ENCODE measurements around the gene SMCO1.
"Not testable (repeated sequence)": the region's sequence is repeated elsewhere in the genome, so short reads cannot be mapped to it uniquely, and the experiment has no call there.

SMCO1 gene

DNA sequence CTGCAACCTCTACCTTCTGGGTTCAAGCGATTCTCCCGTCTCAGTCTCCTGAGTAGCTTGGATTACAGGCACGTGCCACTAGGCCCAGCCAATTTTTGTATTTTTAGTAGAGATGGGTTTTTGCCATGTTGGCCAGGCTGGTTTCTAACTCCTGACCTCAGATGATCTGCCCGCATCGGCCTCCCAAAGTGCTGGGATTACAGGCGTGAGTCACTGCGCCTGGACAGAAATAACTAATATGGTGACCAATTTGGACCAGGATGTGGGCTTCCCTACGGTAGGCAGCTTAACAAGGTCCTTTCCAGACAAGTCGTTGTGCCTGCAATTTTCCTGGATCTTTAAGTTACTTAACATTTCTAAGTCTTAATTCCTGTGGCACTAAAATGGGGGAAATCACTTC is 38.4 kb upstream of the SMCO1 start:
- H3K4me3 ChIP-seq (ENCODE audit: low read depth, low read length): no peak overlapping the region
- TF ChIP-seq, protein P1, sequence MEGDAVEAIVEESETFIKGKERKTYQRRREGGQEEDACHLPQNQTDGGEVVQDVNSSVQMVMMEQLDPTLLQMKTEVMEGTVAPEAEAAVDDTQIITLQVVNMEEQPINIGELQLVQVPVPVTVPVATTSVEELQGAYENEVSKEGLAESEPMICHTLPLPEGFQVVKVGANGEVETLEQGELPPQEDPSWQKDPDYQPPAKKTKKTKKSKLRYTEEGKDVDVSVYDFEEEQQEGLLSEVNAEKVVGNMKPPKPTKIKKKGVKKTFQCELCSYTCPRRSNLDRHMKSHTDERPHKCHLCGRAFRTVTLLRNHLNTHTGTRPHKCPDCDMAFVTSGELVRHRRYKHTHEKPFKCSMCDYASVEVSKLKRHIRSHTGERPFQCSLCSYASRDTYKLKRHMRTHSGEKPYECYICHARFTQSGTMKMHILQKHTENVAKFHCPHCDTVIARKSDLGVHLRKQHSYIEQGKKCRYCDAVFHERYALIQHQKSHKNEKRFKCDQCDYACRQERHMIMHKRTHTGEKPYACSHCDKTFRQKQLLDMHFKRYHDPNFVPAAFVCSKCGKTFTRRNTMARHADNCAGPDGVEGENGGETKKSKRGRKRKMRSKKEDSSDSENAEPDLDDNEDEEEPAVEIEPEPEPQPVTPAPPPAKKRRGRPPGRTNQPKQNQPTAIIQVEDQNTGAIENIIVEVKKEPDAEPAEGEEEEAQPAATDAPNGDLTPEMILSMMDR (IDR thresholded peaks at IDR 0.05; ENCODE audit: borderline replicate concordance, insufficient read depth, low read depth, low read length): no peak

DNA sequence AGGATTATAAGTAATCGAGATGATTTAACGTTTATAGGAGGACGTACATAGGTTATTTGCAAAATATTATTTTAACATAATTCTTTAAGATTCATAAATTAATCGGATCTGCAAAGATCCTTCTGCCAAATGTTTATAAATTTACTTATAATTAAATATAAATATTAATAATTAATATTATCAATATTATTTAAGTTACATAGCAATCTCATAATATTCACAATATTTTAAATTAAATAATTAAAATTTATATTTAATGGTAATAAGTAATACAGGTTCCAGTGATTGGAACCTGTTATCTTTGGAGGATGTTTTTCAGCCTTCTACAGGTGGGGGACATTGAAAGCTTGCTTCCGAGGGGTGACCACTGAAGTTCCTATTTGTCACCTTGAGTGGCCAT is 37.1 kb upstream of the SMCO1 start:
- H3K4me3 ChIP-seq (ENCODE audit: low read depth, low read length): no peak overlapping the region
- TF ChIP-seq, protein P1 (IDR thresholded peaks at IDR 0.05; ENCODE audit: borderline replicate concordance, insufficient read depth, low read depth, low read length): no peak

DNA sequence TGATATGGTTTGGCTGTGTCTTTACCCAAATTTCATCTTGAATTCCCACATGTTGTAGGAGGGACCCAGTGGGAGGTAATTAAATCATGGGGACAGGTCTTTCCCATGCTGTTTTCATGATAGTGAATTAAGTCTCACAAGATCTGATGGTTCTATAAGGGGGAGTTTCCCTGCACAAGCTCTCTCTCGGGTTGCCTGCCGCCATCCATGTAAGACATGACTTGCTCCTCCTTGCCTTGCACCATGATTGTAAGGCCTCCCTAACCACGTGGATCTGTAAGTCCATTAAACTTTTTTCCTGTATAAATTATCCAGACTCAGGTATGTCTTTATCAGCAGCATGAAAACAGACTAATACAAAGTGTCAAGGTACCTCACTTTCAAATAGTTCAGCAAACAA is 35.0 kb upstream of the SMCO1 start:
- H3K4me3 ChIP-seq (ENCODE audit: low read depth, low read length): not testable (repeated sequence)

DNA sequence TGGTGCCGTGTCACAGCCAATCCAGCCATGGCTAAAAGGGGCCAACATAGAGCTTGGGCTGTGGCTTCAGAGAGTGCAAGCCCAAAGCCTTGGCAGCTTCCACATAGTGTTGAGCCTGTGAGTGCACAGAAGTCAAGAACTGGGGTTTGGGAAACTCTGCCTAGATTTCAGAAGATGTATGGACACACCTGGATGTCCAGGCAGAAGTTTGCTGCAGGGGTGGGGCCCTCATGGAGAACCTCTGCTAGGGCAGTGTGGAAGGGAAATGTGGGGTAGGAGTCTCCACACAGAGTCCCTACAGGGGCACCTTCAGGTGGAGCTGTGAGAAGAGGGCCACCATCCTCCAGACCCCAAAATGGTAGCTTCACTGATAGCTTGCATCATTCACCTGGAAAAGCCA is 34.2 kb upstream of the SMCO1 start:
- H3K4me3 ChIP-seq (ENCODE audit: low read depth, low read length): not testable (repeated sequence)

DNA sequence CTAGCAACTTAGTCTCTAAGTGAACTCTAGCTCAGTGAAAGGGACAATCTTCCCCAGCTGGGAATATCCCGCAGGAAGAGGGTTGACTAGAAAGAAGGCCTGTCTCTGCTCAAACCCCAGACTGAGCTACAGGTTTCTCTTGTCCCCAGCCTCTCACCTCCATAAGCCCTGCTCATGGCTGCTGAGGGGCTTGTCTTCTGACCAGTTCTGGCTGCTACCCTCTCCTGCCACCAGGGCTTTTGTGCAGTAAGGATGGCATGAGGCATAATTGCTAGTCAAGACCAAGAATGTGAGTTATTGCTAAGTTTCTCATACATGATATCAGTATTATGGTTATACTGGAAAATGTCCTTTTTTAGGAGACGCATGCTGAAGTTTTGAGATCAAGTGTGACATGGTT is 31.9 kb upstream of the SMCO1 start:
- no peak overlapping the region for H3K4me3 ChIP-seq (ENCODE audit: low read depth, low read length)
- TF ChIP-seq, protein P1 (IDR thresholded peaks at IDR 0.05; ENCODE audit: borderline replicate concordance, insufficient read depth, low read depth, low read length): no peak

DNA sequence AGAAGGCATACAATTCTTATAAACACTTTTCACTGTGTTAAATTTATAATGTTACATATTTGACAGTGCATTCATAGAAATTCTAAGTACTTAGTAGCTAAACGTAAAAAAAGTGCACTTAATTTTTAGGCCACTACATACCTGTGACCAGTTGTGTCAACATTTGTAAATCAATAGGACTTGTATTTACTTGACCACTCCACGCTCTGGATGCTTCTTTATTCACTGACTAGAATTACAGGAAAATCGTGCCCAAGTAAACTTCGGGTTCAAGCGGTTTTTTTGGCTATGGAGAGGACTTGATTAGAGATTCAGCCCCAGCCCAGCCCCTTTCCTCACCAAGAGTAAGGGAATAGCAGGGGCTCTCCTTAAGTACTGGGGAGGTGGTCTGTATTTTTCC is 31.4 kb upstream of the SMCO1 start:
- TF ChIP-seq, protein P1 (IDR thresholded peaks at IDR 0.05; ENCODE audit: borderline replicate concordance, insufficient read depth, low read depth, low read length): no peak

DNA sequence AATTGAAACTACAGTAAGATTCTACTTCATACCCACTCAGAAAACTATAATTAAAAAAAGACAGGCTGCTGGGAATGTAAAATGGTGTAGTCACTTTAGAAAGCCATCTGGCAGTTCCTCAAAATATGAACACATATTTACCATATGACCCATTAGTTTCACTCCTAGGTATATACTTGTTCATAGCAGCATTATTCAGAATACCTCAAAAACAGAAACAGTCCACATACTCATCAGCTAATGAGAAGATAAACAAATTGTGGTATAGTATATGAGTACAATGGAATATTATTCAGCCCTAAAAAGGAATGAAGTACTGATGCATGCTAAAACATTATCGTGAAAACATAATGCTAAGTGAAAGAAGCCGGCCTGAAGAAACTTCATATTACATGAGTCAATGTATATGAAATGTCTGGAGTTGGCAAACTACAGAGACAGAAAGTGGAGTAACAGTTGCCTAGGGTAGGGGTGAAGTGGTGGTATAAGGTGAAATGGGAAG is 29.4 kb upstream of the SMCO1 start:
- TF ChIP-seq, protein P1 (IDR thresholded peaks at IDR 0.05; ENCODE audit: borderline replicate concordance, insufficient read depth, low read depth, low read length): no peak
- H3K4me3 ChIP-seq (ENCODE audit: low read depth, low read length): no peak overlapping the region

More for the DNA sequence above, 31.4 kb upstream of the SMCO1 start:
- no peak overlapping the region for H3K4me3 ChIP-seq (ENCODE audit: low read depth, low read length)

DNA sequence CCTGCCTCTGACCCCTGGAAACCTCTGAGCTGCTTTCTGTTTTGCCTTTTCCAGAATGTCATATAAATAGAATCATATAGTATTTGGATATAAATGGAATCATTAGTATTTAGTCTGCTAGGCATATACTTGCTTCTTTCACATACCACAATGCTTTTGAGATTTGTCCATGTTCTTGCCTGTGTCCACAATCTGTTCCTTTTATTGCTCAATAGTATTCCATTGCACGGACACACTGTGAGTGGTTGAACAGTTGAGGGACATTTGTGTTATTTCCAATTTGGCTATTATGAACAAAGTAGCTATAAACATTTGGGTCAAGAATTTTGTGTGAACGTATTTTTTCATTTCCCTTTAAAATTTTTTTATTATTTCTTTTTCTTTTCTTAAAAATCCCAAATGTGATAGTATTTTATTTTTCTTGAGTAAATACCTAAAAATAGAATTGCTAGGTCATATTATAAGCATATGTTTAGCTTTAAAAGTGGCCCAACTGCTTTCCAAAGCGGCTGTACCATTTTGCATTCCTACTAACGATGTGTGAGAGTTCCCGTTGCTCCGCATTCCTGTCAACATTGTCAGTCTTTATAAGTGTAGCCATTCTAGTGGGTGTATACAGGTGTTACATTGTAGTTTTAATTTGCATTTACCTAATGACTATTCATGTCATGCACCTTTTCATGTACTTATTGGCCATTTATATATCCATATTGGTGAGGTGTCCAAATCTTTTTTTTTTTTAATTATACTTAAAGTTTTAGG is 26.7 kb upstream of the SMCO1 start:
- H3K4me3 ChIP-seq (ENCODE audit: low read depth, low read length): no peak overlapping the region
- TF ChIP-seq, protein P1 (IDR thresholded peaks at IDR 0.05; ENCODE audit: borderline replicate concordance, insufficient read depth, low read depth, low read length): no peak
